Measurements from ENCODE around the gene MYO6. TPM values are rescaled to one million over a fixed set of nuclear protein-coding genes. Genes with fewer than 3 reads are reported as not detected.
"Not testable (repeated sequence)": the region's sequence is repeated elsewhere in the genome, so short reads cannot be mapped to it uniquely, and the experiment has no call there.

MYO6 gene
- polyA plus RNA-seq, 1 experiment = 13.7 TPM

DNA sequence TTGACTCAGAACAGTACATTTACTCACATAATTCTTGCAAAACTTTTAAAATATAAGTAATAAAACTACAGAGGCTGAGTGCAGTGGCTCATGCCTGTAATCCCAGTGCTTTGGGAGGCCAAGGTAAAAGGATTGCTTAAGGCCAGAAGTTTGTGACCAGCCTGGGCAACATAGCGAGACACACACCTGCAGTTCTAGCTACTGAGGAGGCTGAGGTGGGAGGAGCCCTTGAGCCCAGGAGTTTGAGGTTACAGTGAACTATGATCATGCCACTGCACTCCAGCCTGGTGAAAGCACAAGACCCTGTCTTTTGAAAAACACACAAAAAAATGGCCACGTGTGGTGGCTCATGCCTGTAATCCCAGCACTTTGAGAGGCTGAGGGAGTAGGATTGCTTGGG is 21.8 kb upstream of the MYO6 start:
- ChIA-PET POLR2A (no interaction called here), CTCF (no interaction called here)

DNA sequence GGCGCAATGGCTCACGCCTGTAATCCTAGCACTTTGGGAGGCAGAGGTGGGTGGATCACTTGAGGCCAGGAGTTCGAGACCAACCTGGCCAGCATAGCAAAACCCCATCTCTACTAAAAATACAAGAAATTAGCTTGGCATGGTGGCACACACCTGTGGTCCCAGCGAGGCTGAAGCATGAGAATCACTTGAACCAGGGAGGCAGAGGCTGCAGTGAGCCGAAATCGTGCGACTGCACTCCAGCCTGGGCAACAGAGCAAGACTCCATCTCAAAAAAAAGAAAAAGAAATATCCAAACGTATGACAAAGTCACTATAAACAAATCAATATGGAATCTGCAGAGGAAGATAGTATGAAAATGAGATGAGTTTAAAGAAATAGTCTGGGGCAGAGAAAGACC is 18.0 kb upstream of the MYO6 start:
- CTCF ChIA-PET = not testable (repeated sequence)

More for the DNA sequence above, 21.8 kb upstream of the MYO6 start:
- DNase-seq (ENCODE audit: low read depth, low spot score) = no peak
- no peak overlapping the region for H3K27ac ChIP-seq (ENCODE audit: low read depth, low read length)
- no peaks in the 10 kb centered on the region for H3K9me3 ChIP-seq (ENCODE audit: control insufficient read depth, insufficient read depth, low read length)
- TF ChIP-seq, protein P1, sequence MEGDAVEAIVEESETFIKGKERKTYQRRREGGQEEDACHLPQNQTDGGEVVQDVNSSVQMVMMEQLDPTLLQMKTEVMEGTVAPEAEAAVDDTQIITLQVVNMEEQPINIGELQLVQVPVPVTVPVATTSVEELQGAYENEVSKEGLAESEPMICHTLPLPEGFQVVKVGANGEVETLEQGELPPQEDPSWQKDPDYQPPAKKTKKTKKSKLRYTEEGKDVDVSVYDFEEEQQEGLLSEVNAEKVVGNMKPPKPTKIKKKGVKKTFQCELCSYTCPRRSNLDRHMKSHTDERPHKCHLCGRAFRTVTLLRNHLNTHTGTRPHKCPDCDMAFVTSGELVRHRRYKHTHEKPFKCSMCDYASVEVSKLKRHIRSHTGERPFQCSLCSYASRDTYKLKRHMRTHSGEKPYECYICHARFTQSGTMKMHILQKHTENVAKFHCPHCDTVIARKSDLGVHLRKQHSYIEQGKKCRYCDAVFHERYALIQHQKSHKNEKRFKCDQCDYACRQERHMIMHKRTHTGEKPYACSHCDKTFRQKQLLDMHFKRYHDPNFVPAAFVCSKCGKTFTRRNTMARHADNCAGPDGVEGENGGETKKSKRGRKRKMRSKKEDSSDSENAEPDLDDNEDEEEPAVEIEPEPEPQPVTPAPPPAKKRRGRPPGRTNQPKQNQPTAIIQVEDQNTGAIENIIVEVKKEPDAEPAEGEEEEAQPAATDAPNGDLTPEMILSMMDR (IDR thresholded peaks at IDR 0.05; ENCODE audit: low read depth, low read length) = no peak
- H3K27me3 ChIP-seq (ENCODE audit: control insufficient read depth, insufficient read depth, low read length) = no peaks in the 10 kb centered on the region
- no peak overlapping the region for H3K4me3 ChIP-seq (ENCODE audit: low read depth, low read length)

DNA sequence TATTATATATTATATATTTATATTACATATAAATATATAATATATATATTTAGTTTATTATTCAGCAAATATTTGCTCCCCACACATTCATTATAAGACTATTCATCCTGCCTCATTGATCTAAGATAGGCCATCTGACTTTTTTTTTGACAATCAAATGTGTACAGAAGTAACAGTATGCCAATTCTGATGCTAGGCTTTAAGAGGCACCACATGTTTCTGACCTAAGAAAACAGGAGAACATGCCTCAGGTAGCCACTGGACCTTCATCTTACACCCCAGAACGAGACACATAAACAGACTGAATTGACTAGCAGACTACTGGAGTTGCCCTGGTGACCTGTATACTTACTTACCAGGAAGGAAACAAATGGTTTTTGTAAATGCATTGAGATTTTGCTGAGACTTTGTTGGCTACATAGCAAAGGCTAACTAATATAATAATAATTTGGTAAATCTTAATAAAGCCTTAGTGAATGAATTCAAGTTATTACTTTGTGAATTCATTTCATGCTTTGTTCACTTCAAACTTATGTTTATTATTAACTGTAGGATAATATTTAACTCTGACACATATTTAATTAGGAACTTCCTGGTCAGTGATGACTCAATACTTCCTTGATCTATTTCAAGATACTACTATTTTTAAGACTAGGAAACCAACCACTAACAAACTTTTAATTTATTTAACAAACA is 13.4 kb upstream of the MYO6 start:
- H3K27ac ChIP-seq (ENCODE audit: low read depth, low read length) = no peak overlapping the region
- POLR2A ChIA-PET = no interaction called here
- CTCF ChIA-PET = no interaction called here

More for the DNA sequence above, 18.0 kb upstream of the MYO6 start:
- DNase-seq (ENCODE audit: low read depth, low spot score); POLR2A ChIA-PET; H3K27me3 ChIP-seq (ENCODE audit: control insufficient read depth, insufficient read depth, low read length); H3K9me3 ChIP-seq (ENCODE audit: control insufficient read depth, insufficient read depth, low read length); H3K4me3 ChIP-seq (ENCODE audit: low read depth, low read length); H3K27ac ChIP-seq (ENCODE audit: low read depth, low read length): not testable (repeated sequence)

DNA sequence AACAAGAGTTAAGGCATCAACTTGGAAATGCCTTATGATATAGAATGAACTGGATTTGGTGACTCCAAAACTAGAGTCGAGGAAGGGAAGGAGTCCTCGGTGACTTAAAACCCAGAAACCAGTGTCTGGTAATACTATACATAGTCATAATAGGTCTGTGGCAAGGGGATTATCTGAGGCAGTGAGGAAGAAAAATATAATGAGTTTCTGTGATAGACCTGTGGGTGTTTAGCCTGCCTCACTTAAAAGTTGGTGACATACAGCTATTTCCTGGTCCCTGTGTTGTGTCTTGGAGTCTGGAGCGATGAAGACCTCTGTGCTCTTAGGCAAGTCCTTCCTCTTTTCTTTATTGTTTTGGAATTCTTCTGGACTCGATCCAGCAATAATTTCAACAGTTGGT is 5.1 kb upstream of the MYO6 start:
- no peaks in the 10 kb centered on the region; the same call in 1 of the 2 replicates for H3K9me3 ChIP-seq (ENCODE audit: control insufficient read depth, insufficient read depth, low read length)
- H3K27me3 ChIP-seq (ENCODE audit: control insufficient read depth, insufficient read depth, low read length) = peaks cover 5% of the 10 kb centered on the region
- ChIA-PET POLR2A (no interaction called here), CTCF (interaction anchor here (1.1 kb wide), 1 partner anchor 477 kb away, joined by 3 read pairs; no protein-coding TSS in a partner anchor)
- no peak overlapping the region for H3K27ac ChIP-seq (ENCODE audit: low read depth, low read length)
- TF ChIP-seq, protein P1 (IDR thresholded peaks at IDR 0.05; ENCODE audit: low read depth, low read length) = no peak
- no peak overlapping the region for H3K4me3 ChIP-seq (ENCODE audit: low read depth, low read length)
- no peak for DNase-seq (ENCODE audit: low read depth, low spot score)

More for the DNA sequence above, 13.4 kb upstream of the MYO6 start:
- Histone ChIP-seq H3K9me3 (ENCODE audit: control insufficient read depth, insufficient read depth, low read length) (no peaks in the 10 kb centered on the region; the same call in 1 of the 2 replicates), H3K4me3 (ENCODE audit: low read depth, low read length) (no peak overlapping the region), H3K27me3 (ENCODE audit: control insufficient read depth, insufficient read depth, low read length) (no peaks in the 10 kb centered on the region)
- no peak for DNase-seq (ENCODE audit: low read depth, low spot score)
- TF ChIP-seq, protein P1 (IDR thresholded peaks at IDR 0.05; ENCODE audit: low read depth, low read length) = no peak

DNA sequence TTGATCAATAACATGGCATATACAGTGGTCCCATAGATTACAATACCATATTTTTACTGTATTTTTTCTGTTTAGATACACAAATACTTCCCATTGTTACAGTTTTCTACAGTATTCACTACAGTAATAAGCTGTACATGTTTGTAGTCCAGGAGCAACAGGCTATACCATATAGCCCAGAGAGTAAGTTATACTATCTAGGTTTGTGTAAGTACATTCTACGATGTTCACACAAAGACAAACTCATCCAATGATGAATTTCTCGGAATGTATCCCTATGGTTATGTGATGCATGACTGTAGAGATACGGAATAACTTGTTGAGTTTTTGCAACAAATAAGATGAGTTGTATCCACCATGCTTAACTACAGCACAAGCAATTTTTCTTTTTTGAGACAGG is 3.6 kb upstream of the MYO6 start:
- no peak for DNase-seq (ENCODE audit: low read depth, low spot score)
- TF ChIP-seq, protein P1 (IDR thresholded peaks at IDR 0.05; ENCODE audit: low read depth, low read length) = no peak
- CTCF ChIA-PET = no interaction called here
- Histone ChIP-seq H3K9me3 (ENCODE audit: control insufficient read depth, insufficient read depth, low read length) (no peaks in the 10 kb centered on the region; the same call in 1 of the 2 replicates), H3K27me3 (ENCODE audit: control insufficient read depth, insufficient read depth, low read length) (peaks cover 5% of the 10 kb centered on the region), H3K4me3 (ENCODE audit: low read depth, low read length) (no peak overlapping the region), H3K27ac (ENCODE audit: low read depth, low read length) (no peak overlapping the region)
- POLR2A ChIA-PET = no interaction called here
